Stimulated activated CD4-positive, alpha-beta T cell treated with anti-CD3 and anti-CD28 coated beads, TNF-alpha, amount 100 ng/mL, for 24 hours (primary cell): ENCODE results near the gene GLCE.
"Not testable (repeated sequence)": the region's sequence is repeated elsewhere in the genome, so short reads cannot be mapped to it uniquely, and the experiment has no call there.

Source experiments
- DNase-seq, 3 experiments: peaks; one replicate each; pipeline ENCODE4 v3.0.0-alpha.2; 2020; ENCODE audit warnings: low read depth in 3 of 3

GLCE gene

GRCh38 chr15:69299451-69299886 is 139.0 kb downstream of the GLCE start:
- no peak for DNase-seq

- no peak for DNase-seq
Measured at GRCh38 chr15:69299943-69300588, 139.6 kb downstream of the GLCE start.

- not testable (repeated sequence) for DNase-seq
Measured at GRCh38 chr15:69301101-69301500, 140.7 kb downstream of the GLCE start.

- DNase-seq: not testable (repeated sequence)
Measured at GRCh38 chr15:69302087-69302486, 141.7 kb downstream of the GLCE start.

GRCh38 chr15:69302929-69303328 is 142.5 kb downstream of the GLCE start:
- DNase-seq: no peak

- DNase-seq: no peak
Measured at GRCh38 chr15:69303337-69304181, 143.1 kb downstream of the GLCE start.

- no peak for DNase-seq
Measured at GRCh38 chr15:69304182-69304545, 143.7 kb downstream of the GLCE start.

- DNase-seq: no peak
Measured at GRCh38 chr15:69305204-69305931, 144.9 kb downstream of the GLCE start.

- DNase-seq: no peak
Measured at GRCh38 chr15:69305933-69306568, 145.6 kb downstream of the GLCE start.

- DNase-seq: no peak
Measured at GRCh38 chr15:69307939-69308338, 147.5 kb downstream of the GLCE start.

GRCh38 chr15:69308949-69309348 is 148.5 kb downstream of the GLCE start:
- DNase-seq: no peak

GRCh38 chr15:69311319-69311721 is 150.9 kb downstream of the GLCE start:
- DNase-seq: no peak

- no peak for DNase-seq
Measured at GRCh38 chr15:69313432-69314000, 153.1 kb downstream of the GLCE start.

- no peak for DNase-seq
Measured at GRCh38 chr15:69314131-69314530, 153.7 kb downstream of the GLCE start.

- DNase-seq: no peak
Measured at GRCh38 chr15:69314736-69315135, 154.3 kb downstream of the GLCE start.

GRCh38 chr15:69315402-69316110 is 155.1 kb downstream of the GLCE start:
- no peak for DNase-seq

GRCh38 chr15:69316291-69316690 is 155.9 kb downstream of the GLCE start:
- no peak for DNase-seq

- DNase-seq: no peak
Measured at GRCh38 chr15:69317392-69317841, 157.0 kb downstream of the GLCE start.

GRCh38 chr15:69318033-69318432 is 157.6 kb downstream of the GLCE start:
- DNase-seq: no peak

GRCh38 chr15:69319384-69320375 is 159.2 kb downstream of the GLCE start:
- DNase-seq: peak in 1 of 3 experiments; percentile 7
